ENCODE data around the gene MACO1. TPM values are rescaled to one million over a fixed set of nuclear protein-coding genes. Genes with fewer than 3 reads are reported as not detected.
"Not testable (repeated sequence)": the region's sequence is repeated elsewhere in the genome, so short reads cannot be mapped to it uniquely, and the experiment has no call there.

Gene MACO1, protein sequence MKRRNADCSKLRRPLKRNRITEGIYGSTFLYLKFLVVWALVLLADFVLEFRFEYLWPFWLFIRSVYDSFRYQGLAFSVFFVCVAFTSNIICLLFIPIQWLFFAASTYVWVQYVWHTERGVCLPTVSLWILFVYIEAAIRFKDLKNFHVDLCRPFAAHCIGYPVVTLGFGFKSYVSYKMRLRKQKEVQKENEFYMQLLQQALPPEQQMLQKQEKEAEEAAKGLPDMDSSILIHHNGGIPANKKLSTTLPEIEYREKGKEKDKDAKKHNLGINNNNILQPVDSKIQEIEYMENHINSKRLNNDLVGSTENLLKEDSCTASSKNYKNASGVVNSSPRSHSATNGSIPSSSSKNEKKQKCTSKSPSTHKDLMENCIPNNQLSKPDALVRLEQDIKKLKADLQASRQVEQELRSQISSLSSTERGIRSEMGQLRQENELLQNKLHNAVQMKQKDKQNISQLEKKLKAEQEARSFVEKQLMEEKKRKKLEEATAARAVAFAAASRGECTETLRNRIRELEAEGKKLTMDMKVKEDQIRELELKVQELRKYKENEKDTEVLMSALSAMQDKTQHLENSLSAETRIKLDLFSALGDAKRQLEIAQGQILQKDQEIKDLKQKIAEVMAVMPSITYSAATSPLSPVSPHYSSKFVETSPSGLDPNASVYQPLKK
- 10 to 100 TPM in 11 of 12 donors, not detected in 1; 16.5 to 25.2 (median 20.0) TPM for polyA plus RNA-seq (ENCODE audit: insufficient read length in 12 of 12)
- long read RNA-seq, donor 1, partial matches to known transcripts: 10 of 11 reads
- long read RNA-seq, donor 1, other reads (novel, unspliced or antisense): 0 of 11 reads
- long read RNA-seq, donor 2, partial matches to known transcripts: 9 of 13 reads
- long read RNA-seq, donor 2, other reads (novel, unspliced or antisense): 0 of 13 reads
- long read RNA-seq, donor 3, partial matches to known transcripts: 0 of 3 reads
- long read RNA-seq, donor 3, other reads (novel, unspliced or antisense): 0 of 3 reads
- long read RNA-seq, donor 4, partial matches to known transcripts: 5 of 6 reads
- long read RNA-seq, donor 4, other reads (novel, unspliced or antisense): 0 of 6 reads
- long read RNA-seq, donor 5, partial matches to known transcripts: 0 of 2 reads
- long read RNA-seq, donor 5, other reads (novel, unspliced or antisense): 0 of 2 reads
- long read RNA-seq, donor 6, partial matches to known transcripts: 12 of 13 reads
- long read RNA-seq, donor 6, other reads (novel, unspliced or antisense): 0 of 13 reads
- long read RNA-seq, donor 7, partial matches to known transcripts: 0 of 1 reads
- long read RNA-seq, donor 7, other reads (novel, unspliced or antisense): 0 of 1 reads
- long read RNA-seq, donor 8, partial matches to known transcripts: 0 of 3 reads
- long read RNA-seq, donor 8, other reads (novel, unspliced or antisense): 0 of 3 reads
- long read RNA-seq, donor 9, partial matches to known transcripts: 0 of 1 reads
- long read RNA-seq, donor 9, other reads (novel, unspliced or antisense): 0 of 1 reads
- long read RNA-seq, donor 10, partial matches to known transcripts: 0 of 2 reads
- long read RNA-seq, donor 10, other reads (novel, unspliced or antisense): 0 of 2 reads
- long read RNA-seq, donor 11, partial matches to known transcripts: 5 of 6 reads
- long read RNA-seq, donor 11, other reads (novel, unspliced or antisense): 0 of 6 reads

DNA sequence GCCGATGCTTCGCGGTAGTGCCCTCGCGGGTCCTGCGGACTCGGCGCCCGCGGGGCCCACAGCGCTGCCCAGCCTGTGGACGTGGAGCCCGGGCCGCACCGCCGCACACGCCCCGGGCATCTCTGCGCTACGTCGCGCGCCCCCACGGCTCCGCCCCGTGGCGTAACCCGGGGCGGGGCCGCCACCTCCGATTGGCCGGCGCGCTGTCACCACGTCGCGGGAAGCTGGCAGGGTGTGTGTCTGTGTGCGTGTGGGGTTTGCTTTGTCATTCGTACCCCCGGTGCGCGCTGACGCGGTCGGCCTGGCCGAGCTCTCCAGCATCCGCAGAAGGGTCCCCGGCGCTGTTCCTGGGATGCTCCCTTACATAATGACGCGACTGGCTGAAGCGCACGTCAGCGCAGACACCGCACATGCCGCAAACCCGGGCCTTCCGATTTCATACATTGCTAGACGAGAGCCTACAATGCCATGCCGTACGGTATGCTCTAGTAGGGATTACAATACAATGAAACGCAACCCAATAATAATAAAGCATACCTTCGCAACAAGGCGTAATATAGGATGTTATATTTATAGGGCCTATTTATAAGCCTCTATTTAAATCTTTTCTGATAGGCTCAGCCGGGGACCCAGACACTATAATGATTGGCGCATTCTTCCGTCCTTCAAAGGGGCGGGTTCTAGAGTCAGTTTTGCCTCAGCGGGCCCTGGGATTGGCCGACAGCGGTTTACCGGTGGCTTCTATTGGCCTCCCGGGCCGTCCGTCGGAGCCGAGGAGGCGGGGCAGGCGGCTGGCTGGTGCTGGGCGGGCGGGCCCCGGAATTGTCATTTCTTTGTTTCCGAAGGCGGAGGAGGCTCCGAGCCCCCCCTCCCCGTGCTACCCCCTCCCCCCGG is at the start of gene MACO1:
TSS of gene MACO1 (plus strand) at position 825 of the 894 bp plus-strand sequence. CDS start 202 bp downstream, outside the sequence.
- peak; percentile 98 for DNase-seq

DNA sequence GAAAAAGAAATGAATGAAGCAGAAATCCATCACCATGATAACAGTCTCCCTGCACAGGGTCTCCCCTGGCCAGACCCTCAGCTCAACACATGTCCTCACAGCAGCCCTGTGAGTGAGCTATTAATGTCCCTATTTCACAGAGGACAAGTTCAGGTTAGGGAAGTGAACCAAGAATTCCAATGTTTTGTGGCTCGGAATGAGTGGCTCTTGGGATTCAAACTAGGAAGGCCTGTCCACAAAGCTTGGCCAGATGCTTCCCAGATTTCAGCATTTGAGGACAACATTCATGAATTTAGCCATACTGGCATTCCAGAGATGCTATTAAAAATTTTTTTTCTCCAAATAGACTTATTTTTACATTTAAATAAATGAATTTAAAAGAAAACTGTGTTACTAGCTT is 48.2 kb upstream of the MACO1 start:
- DNase-seq: not testable (repeated sequence)

GRCh38 chr1:25383090-25383489 is 47.6 kb upstream of the MACO1 start:
- not testable (repeated sequence) for DNase-seq

DNA sequence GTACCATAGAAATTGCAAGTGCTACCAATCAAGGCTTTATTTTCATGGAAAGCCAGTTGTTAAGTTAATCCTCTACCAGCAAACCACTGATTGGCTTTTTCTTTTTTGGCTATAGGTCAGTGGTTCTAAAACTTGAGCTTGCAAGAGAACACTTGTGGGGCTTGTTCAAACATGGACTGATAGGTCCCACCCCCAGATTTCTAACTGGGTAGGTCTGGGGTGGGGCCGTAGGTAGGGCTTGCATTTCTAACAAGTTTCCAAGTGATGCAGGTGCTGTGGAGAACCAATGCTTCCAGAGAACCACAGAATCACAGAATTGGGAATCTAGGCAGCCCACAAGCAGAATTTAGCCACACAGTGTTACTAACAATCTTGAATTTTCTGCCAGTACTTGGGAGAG is 46.8 kb upstream of the MACO1 start:
- not testable (repeated sequence) for DNase-seq

GRCh38 chr1:25387096-25387495 is 43.6 kb upstream of the MACO1 start:
- not testable (repeated sequence) for DNase-seq

GRCh38 chr1:25388691-25389090 is 42.0 kb upstream of the MACO1 start:
- not testable (repeated sequence) for DNase-seq

DNA sequence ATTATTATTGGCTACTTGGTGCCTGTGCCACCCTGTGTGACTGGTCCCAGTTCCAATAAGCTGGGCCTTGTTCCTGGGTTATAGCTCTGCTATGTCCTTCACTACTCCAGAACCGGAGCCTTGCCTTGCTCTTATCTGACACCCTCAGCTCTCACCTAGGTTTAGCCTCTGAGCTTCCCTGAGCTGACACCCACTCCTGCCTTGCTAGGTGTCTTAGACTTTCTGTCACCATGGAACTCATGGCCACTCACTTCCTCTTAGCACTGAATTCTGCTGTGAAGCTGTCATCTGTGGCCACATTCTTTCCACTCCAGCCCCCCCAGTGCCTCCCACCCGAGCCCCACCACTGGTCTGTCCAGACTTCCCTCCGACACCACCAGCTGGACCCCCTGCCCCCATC is 41.0 kb upstream of the MACO1 start:
- not testable (repeated sequence) for DNase-seq

GRCh38 chr1:25392841-25393240 is 37.9 kb upstream of the MACO1 start:
- DNase-seq: no peak

- DNase-seq: not testable (repeated sequence)
Measured at GRCh38 chr1:25397549-25397948, 33.1 kb upstream of the MACO1 start.

DNA sequence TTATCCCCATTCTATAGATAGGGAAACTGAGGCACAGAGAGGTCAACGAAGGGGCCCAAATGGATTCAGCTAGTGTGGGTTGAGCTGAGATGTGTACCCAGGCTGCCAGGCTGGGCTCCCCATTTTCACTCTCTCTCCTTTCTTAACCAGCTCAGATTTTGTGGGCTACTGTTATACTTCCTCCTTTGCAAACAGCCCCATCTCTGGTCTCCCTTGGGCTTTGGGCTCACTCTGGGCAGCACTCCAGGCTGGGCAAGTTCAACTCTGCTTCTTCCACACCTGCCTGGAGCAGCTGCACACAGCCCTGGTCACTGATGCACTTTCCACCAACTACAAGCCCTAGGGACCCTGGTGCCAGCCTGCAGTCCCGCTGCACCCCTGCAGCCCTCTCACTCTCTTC is 32.6 kb upstream of the MACO1 start:
- DNase-seq: not testable (repeated sequence)

DNA sequence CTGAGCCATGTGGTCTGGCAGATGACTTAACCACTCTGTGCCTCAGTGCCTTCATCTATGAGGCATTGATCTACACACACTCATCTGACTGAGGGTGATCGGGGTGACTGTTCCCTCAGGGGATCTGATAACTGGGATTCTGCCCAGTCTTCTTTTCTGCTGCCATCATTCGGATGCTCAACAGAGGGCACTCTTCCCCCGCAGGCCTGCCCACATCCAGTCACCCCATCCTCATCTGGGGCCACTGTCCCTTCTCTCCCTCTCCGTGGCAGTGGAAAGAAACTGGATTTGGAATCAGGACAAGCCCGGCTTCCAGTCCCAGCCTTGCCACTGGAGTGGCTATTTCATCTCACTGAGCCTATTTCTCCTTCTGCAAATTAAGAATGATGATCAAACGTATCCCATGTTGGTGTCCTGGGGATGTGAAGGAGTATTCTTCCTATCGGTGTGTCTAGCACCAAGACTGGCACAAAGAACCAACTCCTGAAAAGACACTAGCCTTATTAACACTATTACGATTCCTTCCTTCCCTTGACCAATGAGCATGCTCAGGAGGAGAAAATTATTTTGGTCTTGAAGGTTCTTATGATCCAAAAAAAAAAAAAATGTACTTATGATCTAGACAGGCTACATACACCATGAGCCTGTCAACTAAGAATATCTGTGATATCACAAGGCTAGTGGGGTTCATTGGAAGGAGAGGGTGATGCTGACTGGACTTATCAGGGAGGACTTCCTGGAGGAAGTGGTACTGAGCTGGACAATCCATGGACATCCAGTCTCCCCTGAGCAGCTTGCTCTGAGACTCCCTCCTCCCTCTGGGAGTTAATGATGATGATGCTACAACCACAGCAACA is 27.5 kb upstream of the MACO1 start:
- DNase-seq: not testable (repeated sequence)

GRCh38 chr1:25405731-25406305 is 24.9 kb upstream of the MACO1 start:
- not testable (repeated sequence) for DNase-seq

- DNase-seq: not testable (repeated sequence)
Measured at GRCh38 chr1:25409641-25410427, 20.9 kb upstream of the MACO1 start.

DNA sequence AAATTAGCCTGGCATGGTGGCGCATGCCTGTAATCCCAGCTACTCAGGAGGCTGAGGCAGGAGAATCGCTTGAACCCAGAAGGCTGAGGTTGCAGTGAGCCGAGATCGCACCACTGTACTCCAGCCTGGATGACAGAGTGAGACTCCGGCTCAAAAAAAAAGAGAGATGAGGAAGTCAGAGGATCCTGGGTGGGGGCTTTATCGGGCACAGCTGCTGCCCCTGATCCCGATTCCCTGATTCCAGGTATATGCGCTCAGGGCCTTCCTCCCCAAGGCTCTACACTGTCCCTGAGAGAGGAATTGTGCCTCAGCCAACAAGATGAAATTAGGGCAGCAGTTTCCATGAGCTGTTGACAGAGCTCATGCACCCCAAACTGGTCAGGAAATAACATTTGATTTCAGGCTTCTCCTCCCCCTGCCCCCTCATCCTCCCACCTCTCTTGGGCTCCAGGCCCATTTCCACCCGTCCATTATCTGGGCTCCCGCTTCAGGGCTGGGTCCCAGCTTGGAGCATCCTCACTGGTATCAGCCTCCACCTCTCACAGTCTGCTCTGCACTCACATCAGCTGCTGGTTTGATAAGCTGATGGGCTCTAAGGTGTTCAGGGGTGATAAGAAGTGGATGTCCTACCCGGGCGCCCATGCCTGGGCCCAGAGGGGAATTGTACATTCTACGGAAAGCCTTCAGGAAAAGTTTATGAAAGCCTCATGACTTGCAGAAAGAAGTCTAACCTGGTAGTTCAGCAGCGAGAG is 17.6 kb upstream of the MACO1 start:
- not testable (repeated sequence) for DNase-seq

- not testable (repeated sequence) for DNase-seq
Measured at GRCh38 chr1:25414157-25414556, 16.5 kb upstream of the MACO1 start.

- DNase-seq: not testable (repeated sequence)
Measured at GRCh38 chr1:25414578-25414977, 16.1 kb upstream of the MACO1 start.

DNA sequence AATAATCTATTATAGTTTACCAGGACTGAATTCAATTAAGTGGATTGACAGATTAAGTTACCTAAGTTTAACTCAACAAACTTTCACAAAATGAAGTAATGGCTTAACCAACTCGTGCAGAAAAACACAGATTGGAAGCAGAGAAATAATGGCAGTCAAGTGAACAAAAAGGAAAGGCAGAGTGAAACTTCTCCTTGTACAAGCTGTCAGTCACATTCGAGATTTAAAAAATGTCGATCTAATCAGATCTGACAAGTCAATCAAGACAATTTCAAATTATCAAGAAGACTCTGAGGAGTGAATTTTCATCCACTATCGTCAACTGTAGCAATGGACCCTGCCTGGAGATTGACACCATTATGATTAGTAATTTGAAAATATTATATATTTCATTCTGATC is 13.4 kb upstream of the MACO1 start:
- DNase-seq: not testable (repeated sequence)
